ENCODE data around the gene COX6B2. TPM values are rescaled to one million over a fixed set of nuclear protein-coding genes. Genes with fewer than 3 reads are reported as not detected.

Gene COX6B2
- total RNA-seq, 1 donor from 2014 or later: 0.26 TPM

GRCh38 chr19:55345818-55346724, 8.4 kb downstream of the COX6B2 start:
- no peaks in the 10 kb centered on the region for H3K27me3 ChIP-seq (ENCODE audit: control insufficient read depth, insufficient read depth, low read length)
- FAIRE-seq (no peak), DNase-seq (ENCODE audit: low read depth) (no peak)
- TF ChIP-seq CTCF (IDR thresholded peaks at IDR 0.05; ENCODE audit: insufficient read depth, low read length, severe bottlenecking): no peak
- H3K36me3 ChIP-seq (ENCODE audit: control insufficient read depth, insufficient read depth, low read length): peaks cover 22% of the 10 kb centered on the region
- H3K4me3 ChIP-seq (ENCODE audit: low read depth, low read length): no peak overlapping the region

DNA sequence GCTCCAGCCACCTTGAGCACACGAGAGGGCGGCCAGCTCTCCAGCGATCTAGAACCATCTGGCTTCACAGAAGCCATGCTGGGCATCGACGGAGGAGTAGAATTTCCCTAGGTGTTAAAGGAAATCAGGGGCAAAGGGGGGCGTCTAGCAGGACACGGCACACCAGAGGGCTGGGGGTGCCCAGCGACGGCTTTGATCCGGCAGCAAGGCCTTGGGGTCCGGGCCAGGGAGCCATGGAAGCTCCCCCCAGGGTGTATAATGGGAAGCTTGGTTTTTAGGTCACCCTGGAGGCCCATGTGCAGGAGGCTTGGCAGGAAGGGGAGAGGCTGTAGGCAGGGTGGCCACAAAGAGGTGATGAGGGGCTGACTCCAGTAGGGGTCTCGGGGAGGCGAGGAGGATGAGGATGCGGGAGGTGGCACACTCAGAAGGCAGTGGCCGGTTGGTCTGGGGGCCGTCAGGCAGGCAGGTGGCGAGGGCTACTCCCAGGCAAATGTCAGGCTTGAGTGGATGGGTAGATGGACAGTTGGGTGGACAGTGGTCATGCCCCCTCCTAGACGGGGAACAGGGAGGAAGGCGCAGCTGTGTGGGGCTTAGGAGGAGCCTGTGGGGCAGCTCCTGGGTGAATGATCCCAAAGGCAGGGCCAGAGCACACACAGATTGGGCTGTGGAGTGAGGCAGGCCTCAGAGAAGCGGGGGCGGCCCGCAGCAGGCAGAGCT, 9.3 kb downstream of the COX6B2 start:
- DNase-seq (ENCODE audit: low read depth) (no peak), FAIRE-seq (no peak)
- no peak for TF ChIP-seq CTCF (IDR thresholded peaks at IDR 0.05; ENCODE audit: insufficient read depth, low read length, severe bottlenecking)
- H3K4me3 ChIP-seq (ENCODE audit: low read depth, low read length): no peak overlapping the region
- H3K36me3 ChIP-seq (ENCODE audit: control insufficient read depth, insufficient read depth, low read length): peaks cover 22% of the 10 kb centered on the region
- no peaks in the 10 kb centered on the region for H3K27me3 ChIP-seq (ENCODE audit: control insufficient read depth, insufficient read depth, low read length)

GRCh38 chr19:55344444-55344843, 10.1 kb downstream of the COX6B2 start:
- no peak for FAIRE-seq

GRCh38 chr19:55341595-55342531, 12.7 kb downstream of the COX6B2 start:
- no peak overlapping the region for H3K4me3 ChIP-seq (ENCODE audit: low read depth, low read length)
- H3K36me3 ChIP-seq (ENCODE audit: control insufficient read depth, insufficient read depth, low read length): peaks cover 18% of the 10 kb centered on the region
- TF ChIP-seq CTCF (IDR thresholded peaks at IDR 0.05; ENCODE audit: insufficient read depth, low read length, severe bottlenecking): no peak
- DNase-seq (ENCODE audit: low read depth) (no peak), FAIRE-seq (peak; percentile 40)
- no peaks in the 10 kb centered on the region for H3K27me3 ChIP-seq (ENCODE audit: control insufficient read depth, insufficient read depth, low read length)

More at GRCh38 chr19:55344444-55344843, 10.1 kb downstream of the COX6B2 start:
- H3K36me3 ChIP-seq (ENCODE audit: control insufficient read depth, insufficient read depth, low read length): peaks cover 22% of the 10 kb centered on the region
- H3K4me3 ChIP-seq (ENCODE audit: low read depth, low read length): no peak overlapping the region
- DNase-seq (ENCODE audit: low read depth): peak; percentile 43
- TF ChIP-seq CTCF (IDR thresholded peaks at IDR 0.05; ENCODE audit: insufficient read depth, low read length, severe bottlenecking): no peak
- no peaks in the 10 kb centered on the region for H3K27me3 ChIP-seq (ENCODE audit: control insufficient read depth, insufficient read depth, low read length)

GRCh38 chr19:55341171-55341588, 13.3 kb downstream of the COX6B2 start:
- peaks cover 16% of the 10 kb centered on the region for H3K36me3 ChIP-seq (ENCODE audit: control insufficient read depth, insufficient read depth, low read length)
- peak overlapping the region; percentile 82 for H3K4me3 ChIP-seq (ENCODE audit: low read depth, low read length)
- DNase-seq (ENCODE audit: low read depth) (peak; percentile 35), FAIRE-seq (no peak)
- H3K27me3 ChIP-seq (ENCODE audit: control insufficient read depth, insufficient read depth, low read length): no peaks in the 10 kb centered on the region
- TF ChIP-seq CTCF (IDR thresholded peaks at IDR 0.05; ENCODE audit: insufficient read depth, low read length, severe bottlenecking): no peak

All from bronchial epithelial cell (primary cell).